GM06990 (cell line): ENCODE data around the gene BCOR.

ENCODE experiments used
- DNase-seq: peaks from one replicate; pipeline ENCODE4 v3.0.0-alpha.2; 2011; ENCODE audit not compliant: insufficient read length; ENCODE audit errors: extremely low read depth
- H3K27me3 ChIP-seq: replicated peaks from 2 replicates; pipeline ENCODE4 v1.6.0; 2011; ENCODE audit warnings: low read length; ENCODE audit not compliant: control insufficient read depth, insufficient read depth
- H3K36me3 ChIP-seq: 2 replicates; pipeline ENCODE4 v1.5.1; 2011; ENCODE audit warnings: low read length; ENCODE audit not compliant: control insufficient read depth, insufficient read depth
- H3K4me3 ChIP-seq: replicated peaks from 2 replicates; pipeline ENCODE4 v1.5.1; 2011; ENCODE audit warnings: low read depth, mild to moderate bottlenecking, control low read depth, low read length
- CTCF ChIP-seq: IDR thresholded peaks from 2 replicates; pipeline ENCODE4 v1.5.1; 2011; ENCODE audit warnings: low read length, control low read depth, mild to moderate bottlenecking, inconsistent platforms; ENCODE audit not compliant: insufficient read depth, poor library complexity, severe bottlenecking

BCOR gene

GRCh38 chrX:40120838-40121580, 23.3 kb upstream of the BCOR start:
- DNase-seq, result no peak
- TF ChIP-seq CTCF, result no peak
- no peaks in the 10 kb centered on the region for H3K27me3 ChIP-seq

GRCh38 chrX:40117715-40118285, 20.0 kb upstream of the BCOR start:
- no peak for TF ChIP-seq CTCF
- H3K4me3 ChIP-seq, result no peak overlapping the region
- DNase-seq, result no peak
- H3K36me3 ChIP-seq, result no peaks in the 10 kb centered on the region
- H3K27me3 ChIP-seq, result no peaks in the 10 kb centered on the region

More at GRCh38 chrX:40120838-40121580, 23.3 kb upstream of the BCOR start:
- Histone ChIP-seq H3K4me3 (no peak overlapping the region), H3K36me3 (no peaks in the 10 kb centered on the region)

- Histone ChIP-seq H3K36me3 (no peaks in the 10 kb centered on the region), H3K4me3 (no peak overlapping the region), H3K27me3 (no peaks in the 10 kb centered on the region)
- no peak for DNase-seq
- TF ChIP-seq CTCF, result no peak
These were observed 19.2 kb upstream of the BCOR start for GRCh38 chrX:40116925-40117324.

GRCh38 chrX:40112996-40113395, 15.2 kb upstream of the BCOR start:
- Histone ChIP-seq H3K27me3 (no peaks in the 10 kb centered on the region), H3K36me3 (no peaks in the 10 kb centered on the region), H3K4me3 (no peak overlapping the region)
- DNase-seq, result no peak
- TF ChIP-seq CTCF, result no peak

GRCh38 chrX:40111868-40112267, 14.1 kb upstream of the BCOR start:
- Histone ChIP-seq H3K36me3 (no peaks in the 10 kb centered on the region), H3K4me3 (no peak overlapping the region), H3K27me3 (no peaks in the 10 kb centered on the region)
- TF ChIP-seq CTCF, result no peak
- DNase-seq, result no peak
